Measurements from ENCODE around the gene NLGN1.

The NLGN1 gene

DNA sequence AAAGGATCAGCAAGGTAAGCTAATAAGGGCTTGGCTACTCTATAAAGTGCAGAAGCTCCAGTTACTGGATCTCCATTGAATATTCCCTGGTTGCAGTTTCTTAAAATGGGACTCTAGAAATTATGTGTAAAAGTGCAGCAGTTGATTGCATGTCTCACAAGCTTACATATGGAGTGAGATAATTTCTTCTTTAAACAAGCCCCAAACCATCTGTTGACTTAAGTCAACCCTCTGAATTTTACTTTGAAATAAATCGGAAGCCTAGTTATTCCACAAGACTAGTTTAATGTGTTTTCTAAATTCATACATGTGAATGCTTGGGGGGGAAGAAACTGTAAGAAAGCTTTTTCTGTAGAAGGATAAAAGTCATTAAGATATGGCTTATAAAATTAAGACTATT, 664.2 kb downstream of the NLGN1 start:
- TF ChIP-seq, protein P1, sequence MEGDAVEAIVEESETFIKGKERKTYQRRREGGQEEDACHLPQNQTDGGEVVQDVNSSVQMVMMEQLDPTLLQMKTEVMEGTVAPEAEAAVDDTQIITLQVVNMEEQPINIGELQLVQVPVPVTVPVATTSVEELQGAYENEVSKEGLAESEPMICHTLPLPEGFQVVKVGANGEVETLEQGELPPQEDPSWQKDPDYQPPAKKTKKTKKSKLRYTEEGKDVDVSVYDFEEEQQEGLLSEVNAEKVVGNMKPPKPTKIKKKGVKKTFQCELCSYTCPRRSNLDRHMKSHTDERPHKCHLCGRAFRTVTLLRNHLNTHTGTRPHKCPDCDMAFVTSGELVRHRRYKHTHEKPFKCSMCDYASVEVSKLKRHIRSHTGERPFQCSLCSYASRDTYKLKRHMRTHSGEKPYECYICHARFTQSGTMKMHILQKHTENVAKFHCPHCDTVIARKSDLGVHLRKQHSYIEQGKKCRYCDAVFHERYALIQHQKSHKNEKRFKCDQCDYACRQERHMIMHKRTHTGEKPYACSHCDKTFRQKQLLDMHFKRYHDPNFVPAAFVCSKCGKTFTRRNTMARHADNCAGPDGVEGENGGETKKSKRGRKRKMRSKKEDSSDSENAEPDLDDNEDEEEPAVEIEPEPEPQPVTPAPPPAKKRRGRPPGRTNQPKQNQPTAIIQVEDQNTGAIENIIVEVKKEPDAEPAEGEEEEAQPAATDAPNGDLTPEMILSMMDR (IDR thresholded peaks at IDR 0.05; ENCODE audit: low read length, missing control alignments) = no peak
- H3K4me3 ChIP-seq (replicated peaks; ENCODE audit: low read depth, low read length) = no peak overlapping the region
- DNase-seq (ENCODE audit: low read depth) = no peak

DNA sequence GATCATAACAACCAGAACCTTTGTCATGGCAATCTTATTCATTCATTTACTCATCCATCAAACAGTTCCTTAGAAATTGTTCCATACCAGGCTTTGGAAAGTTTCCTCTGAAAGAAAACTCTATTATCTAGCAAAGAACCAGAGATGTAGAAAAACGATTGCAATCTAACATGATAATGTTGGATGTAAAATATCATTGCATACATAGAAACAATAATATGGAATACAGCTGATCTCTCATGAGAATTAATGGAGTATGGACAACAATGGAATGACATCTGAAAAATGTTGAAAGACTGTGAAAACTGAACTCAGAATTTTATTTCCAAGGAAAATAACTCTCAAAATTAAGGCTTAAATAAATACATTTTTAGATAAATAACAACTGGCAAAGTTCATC, 665.4 kb downstream of the NLGN1 start:
- DNase-seq (ENCODE audit: low read depth) = no peak
- TF ChIP-seq, protein P1 (IDR thresholded peaks at IDR 0.05; ENCODE audit: low read length, missing control alignments) = no peak
- H3K4me3 ChIP-seq (replicated peaks; ENCODE audit: low read depth, low read length) = no peak overlapping the region

DNA sequence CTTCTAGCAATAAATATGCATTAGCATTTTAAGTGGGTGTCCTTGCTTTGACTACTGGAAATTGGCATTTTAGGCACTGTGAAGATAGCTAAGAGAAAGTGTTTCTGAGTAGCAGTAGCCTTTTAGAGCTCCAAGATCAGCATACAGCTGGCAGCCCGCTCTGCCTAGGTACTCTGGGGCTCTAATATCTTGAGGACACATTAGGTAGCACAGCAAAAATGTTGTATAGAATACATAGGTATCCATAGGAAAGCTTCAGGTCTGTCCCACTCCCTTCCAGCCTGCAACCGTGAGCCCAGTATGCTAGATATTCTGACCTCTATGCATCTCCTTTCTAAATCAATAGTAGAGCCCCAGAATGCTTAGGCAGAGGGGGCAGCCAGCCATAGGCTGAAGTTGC, 670.5 kb downstream of the NLGN1 start:
- TF ChIP-seq, protein P1 (IDR thresholded peaks at IDR 0.05; ENCODE audit: low read length, missing control alignments) = no peak
- no peak for DNase-seq (ENCODE audit: low read depth)

DNA sequence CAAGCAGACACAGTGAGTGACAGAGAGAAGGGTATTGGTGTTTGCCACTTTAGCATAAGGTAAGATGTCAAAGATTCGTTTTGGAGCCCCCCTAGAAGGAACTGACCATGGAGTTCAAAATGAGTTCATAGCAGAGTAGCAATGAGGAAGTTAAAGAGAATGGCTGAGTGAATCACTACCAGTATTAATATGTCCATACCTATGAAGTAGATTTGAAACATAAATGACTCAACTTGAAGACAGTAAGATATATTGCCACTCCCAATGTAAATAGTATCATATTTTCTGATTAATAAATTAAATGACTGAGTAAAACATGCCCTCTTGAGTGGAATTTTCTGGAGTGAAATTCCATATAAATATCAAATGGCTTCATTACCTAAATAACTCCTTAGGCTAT, 675.1 kb downstream of the NLGN1 start:
- DNase-seq (ENCODE audit: low read depth) = no peak
- TF ChIP-seq, protein P1 (IDR thresholded peaks at IDR 0.05; ENCODE audit: low read length, missing control alignments) = no peak
- H3K4me3 ChIP-seq (replicated peaks; ENCODE audit: low read depth, low read length) = no peak overlapping the region

More for the DNA sequence above, 670.5 kb downstream of the NLGN1 start:
- no peak overlapping the region for H3K4me3 ChIP-seq (replicated peaks; ENCODE audit: low read depth, low read length)

DNA sequence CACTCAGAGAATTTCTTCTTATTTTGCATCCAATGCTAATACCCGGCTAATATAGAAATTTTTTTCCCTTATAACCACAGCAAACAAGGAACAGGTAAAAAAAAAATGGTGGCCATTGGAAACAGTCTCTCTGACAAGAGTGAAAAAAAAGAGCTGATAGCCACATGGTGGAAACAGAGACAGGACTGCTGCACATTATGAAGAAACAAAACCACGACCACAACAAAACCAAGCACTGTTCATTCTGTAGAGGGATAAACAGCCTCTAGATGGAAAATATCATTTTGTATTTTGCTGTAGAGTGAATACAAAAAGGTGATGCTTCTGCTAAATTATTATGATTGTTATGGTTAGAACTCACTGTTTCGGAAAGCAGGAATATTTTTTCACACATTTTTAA, 686.2 kb downstream of the NLGN1 start:
- no peak for DNase-seq (ENCODE audit: low read depth)
- TF ChIP-seq, protein P1 (IDR thresholded peaks at IDR 0.05; ENCODE audit: low read length, missing control alignments) = no peak

DNA sequence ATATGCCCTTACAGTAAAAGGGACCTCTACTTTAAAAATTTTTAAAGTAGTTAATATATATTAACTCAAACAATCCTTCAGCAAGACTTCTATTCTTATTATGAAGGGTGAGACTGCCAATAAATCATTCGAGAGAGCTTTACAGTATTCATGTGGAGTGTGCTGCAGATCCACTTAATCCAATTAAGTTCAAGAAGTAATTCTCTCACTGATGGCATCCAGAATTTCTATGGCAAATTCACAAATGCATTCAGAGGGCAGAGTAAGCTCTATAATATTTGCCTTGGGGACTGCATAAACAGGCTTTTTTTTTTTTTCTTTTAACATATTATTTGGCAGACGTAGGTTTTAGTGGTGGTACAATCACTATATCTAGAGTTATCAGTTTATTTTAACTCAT, 692.0 kb downstream of the NLGN1 start:
- DNase-seq (ENCODE audit: low read depth) = no peak
- no peak overlapping the region for H3K4me3 ChIP-seq (replicated peaks; ENCODE audit: low read depth, low read length)
- TF ChIP-seq, protein P1 (IDR thresholded peaks at IDR 0.05; ENCODE audit: low read length, missing control alignments) = no peak

More for the DNA sequence above, 686.2 kb downstream of the NLGN1 start:
- no peak overlapping the region for H3K4me3 ChIP-seq (replicated peaks; ENCODE audit: low read depth, low read length)

DNA sequence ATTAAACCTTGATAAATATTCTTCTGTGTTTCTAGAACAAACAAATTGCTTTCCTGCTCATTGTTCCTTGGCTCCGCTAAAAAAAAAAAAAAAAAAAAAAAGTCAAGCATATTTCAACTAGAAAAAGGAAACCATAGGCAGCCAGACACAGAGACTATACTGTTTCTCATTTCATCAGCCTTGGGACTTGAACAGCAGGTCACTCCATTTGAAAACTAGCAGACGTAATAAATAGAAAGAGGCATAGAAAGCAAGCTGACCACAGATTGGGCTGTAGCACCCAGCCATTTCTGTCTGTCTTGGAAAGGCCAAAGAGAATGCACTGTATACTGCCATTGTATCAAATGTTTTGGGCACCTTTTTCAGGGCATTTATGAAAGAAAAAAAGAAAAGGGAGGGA, 697.1 kb downstream of the NLGN1 start:
- no peak for DNase-seq (ENCODE audit: low read depth)
- TF ChIP-seq, protein P1 (IDR thresholded peaks at IDR 0.05; ENCODE audit: low read length, missing control alignments) = no peak
- H3K4me3 ChIP-seq (replicated peaks; ENCODE audit: low read depth, low read length) = no peak overlapping the region

Measured in fibroblast of pulmonary artery (primary cell).